DMS114 treated with DMSO at 0.1 percent for 48 hours (cell line): ENCODE data around the gene S100B.

Source experiments
- DNase-seq: peaks from one replicate; lab custom pipeline; 2025; ENCODE audit not compliant: unreplicated experiment; lab: John Stamatoyannopoulos, UW

The S100B gene

GRCh38 chr21:46562472-46562871 is 42.4 kb downstream of the S100B start:
- no peak for DNase-seq

GRCh38 chr21:46561445-46562090 is 43.3 kb downstream of the S100B start:
- DNase-seq, result no peak

GRCh38 chr21:46560568-46561444 is 44.1 kb downstream of the S100B start:
- no peak for DNase-seq

- DNase-seq, result no peak
These were observed 45.4 kb downstream of the S100B start for GRCh38 chr21:46559291-46559983.

GRCh38 chr21:46557919-46558392 is 46.9 kb downstream of the S100B start:
- DNase-seq, result no peak

- DNase-seq, result no peak
These were observed 47.4 kb downstream of the S100B start for GRCh38 chr21:46557469-46557868.

- no peak for DNase-seq
These were observed 48.1 kb downstream of the S100B start for GRCh38 chr21:46556802-46557201.

- DNase-seq, result no peak
These were observed 49.2 kb downstream of the S100B start for GRCh38 chr21:46555678-46556077.

- DNase-seq, result no peak
These were observed 49.7 kb downstream of the S100B start for GRCh38 chr21:46555225-46555617.

- DNase-seq, result no peak
These were observed 50.3 kb downstream of the S100B start for GRCh38 chr21:46554431-46555224.

- no peak for DNase-seq
These were observed 50.9 kb downstream of the S100B start for GRCh38 chr21:46553993-46554392.

GRCh38 chr21:46552865-46553379 is 52.0 kb downstream of the S100B start:
- DNase-seq, result no peak

GRCh38 chr21:46552274-46552673 is 52.6 kb downstream of the S100B start:
- no peak for DNase-seq

- no peak for DNase-seq
These were observed 53.1 kb downstream of the S100B start for GRCh38 chr21:46551636-46552241.

GRCh38 chr21:46550116-46550941 is 54.6 kb downstream of the S100B start:
- DNase-seq, result no peak

- DNase-seq, result no peak
These were observed 55.2 kb downstream of the S100B start for GRCh38 chr21:46549650-46550049.
